ENCODE data around the gene FBXW9.

- TF ChIP-seq CTCF (IDR thresholded peaks at IDR 0.05) (no peak), POLR2A (IDR thresholded peaks at IDR 0.05) (no peak)
Observed at GRCh38 chr19:12660980-12661379, 35.5 kb downstream of the FBXW9 start.
